ENCODE measurements around the gene CASZ1.

Gene CASZ1

DNA sequence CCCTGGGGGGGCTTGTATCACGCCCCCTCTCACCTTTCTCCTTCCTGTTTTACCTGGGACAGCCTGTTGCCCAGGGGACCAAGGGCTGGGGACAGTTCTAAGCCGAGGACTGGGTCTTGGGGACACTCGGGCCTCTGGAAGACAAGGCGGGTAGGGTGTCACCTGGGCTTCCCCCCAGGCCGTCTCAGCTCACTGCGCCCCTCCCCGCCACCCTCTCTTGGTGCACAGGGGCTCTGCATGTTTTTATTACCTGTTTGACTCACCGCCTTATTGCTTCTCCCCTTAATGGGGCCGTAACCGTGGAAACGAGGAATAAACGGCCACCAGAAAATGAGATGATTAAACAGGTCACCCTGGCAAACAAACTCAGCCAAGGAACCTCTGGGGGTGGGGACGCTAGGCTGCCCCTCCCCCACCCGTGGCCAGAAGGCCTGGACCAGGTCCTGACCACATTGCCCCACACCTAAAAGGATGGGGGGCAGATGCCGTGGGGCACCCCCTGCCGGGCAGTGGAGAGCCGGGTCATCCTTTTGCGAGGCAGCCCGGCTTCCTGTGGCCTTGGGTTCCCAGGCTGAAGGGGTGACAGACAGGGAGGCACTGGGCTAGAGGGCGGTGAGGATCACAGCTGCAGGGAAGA, 109.9 kb downstream of the CASZ1 start:
- DNase-seq, result no peak

DNA sequence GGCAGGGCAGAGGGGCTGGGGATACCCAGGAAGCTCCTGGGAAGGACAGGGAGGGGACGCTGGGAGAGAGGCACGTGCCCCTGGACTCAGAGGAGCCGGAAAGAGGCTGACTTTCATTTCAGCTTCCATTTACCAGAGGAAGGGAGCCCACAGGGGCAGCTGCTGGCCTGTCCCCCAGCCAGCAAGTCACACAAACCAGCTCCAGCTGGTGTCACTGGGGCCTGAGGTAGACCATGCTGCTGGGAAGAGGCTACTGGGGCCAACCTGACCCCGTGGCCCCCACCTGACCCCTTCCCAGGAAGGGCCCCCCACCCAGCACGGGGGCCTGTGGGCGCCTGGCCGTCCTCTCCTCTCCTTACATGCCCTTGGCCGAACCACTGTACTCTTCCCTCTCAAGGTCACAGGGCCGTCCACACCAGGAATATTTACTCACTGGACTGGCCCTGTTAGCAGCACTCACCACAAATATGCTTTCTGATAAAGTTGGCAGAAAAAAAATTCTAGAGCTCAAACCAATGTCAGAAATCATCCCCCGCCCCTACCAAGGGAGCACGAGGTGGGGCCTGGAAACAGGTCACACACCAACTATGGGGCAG, 110.5 kb downstream of the CASZ1 start:
- no peak for DNase-seq

DNA sequence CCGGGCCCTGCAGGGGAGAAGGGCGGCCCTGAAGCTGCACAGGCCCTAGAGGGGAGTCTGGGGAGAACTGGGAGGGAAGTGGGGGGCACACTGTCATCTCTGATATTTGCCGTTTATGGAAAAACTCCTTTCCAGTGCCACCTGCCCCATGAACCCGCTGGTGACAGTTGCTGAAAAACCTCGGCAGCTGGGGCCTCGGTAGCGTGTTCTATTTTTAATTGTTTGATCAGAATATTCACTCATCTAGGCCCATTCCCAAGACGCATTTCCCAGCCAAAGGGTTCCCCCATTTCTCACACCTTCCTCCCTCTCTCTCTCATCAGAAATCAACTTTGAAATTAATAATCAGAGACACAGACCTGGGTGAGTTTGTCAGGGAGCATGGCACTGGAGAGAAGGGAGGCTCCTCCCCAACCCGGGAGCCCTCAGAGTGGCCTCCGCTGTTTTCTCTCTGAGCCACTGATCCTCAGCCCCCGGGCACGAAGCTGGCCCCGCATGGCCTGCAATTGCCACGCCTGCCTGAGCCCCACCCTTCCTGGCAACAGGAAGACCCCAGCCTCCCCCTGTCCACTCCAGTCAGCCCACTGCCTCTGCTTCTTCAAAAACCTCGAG, 111.1 kb downstream of the CASZ1 start:
- DNase-seq, result no peak

DNA sequence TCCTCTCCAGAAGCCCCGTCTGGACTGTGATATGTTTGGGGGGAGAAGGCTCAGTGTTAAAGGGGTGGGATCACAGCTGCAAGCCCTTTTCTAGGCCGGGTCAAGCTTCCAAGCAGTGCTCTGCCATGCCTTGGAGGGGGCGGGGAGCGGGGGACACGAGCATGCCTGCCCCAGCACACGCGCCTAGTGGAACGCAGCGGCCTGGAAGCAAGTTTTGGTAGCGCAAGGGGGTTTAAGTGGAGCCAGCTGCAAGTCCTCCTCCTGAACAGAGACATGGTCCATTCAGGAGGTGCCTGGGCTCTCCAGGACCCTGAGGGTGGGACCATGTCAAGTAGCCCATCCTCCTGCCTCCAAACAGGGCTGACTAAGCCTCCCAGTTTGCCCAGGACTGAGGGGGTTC, 112.2 kb downstream of the CASZ1 start:
- no peak for DNase-seq

DNA sequence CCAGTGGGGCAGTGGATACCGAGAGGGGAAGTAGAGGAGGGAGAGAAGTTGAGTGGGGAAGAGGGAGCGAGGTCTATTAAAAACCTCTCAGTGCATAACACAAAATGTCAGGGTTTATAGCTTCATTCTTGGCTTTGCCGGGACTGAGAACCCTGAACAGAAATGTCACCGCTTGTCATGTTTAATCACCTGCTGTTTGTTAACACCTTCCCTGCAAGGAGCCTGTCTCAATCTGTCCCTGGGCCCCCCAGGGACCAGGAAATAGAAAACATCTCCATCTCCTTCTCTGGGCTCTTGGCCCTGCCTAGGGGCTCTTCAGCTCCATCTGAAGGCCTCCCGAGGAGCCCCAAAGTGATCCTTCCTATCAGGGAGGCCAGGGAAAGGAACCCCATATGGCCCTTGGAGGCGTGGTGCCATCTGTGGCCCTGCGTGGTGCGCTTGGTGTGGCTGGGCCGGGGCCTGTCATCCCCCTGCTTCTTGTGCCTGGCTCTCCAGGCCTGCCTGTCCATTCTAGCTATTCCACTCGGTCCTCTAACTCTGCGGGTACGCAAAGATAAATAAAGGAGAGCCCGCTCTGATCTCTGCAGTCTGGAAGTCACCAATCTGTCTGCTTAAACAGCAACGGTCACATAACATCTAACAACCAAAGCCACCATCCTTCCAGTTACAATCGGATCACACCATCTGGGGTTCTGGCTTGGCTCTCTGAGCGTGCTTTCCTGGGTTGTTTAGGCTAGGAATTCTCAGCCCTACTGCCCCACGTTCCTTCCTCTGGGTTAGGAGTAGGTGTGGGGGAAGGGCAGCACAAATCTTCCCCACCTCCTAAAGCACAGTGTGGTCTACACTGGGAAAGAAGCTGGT, 113.8 kb downstream of the CASZ1 start:
- DNase-seq, result no peak

DNA sequence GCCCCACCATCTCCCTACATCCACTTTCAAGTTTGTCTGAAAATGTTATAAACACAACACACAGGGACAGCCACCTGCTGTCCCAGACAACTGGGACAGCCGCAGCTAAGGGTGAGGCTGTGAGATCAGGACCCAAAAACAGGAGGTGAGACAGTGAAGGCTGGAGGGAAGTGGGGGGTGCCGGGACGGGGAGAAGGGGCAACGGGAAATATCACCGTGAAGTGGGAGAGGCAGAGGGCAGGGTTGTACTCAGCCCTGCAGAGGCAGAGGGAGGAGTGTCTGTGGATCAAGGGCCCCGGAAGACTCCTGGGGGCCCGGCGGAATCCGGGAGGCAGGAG, 114.4 kb downstream of the CASZ1 start:
- DNase-seq, result no peak

DNA sequence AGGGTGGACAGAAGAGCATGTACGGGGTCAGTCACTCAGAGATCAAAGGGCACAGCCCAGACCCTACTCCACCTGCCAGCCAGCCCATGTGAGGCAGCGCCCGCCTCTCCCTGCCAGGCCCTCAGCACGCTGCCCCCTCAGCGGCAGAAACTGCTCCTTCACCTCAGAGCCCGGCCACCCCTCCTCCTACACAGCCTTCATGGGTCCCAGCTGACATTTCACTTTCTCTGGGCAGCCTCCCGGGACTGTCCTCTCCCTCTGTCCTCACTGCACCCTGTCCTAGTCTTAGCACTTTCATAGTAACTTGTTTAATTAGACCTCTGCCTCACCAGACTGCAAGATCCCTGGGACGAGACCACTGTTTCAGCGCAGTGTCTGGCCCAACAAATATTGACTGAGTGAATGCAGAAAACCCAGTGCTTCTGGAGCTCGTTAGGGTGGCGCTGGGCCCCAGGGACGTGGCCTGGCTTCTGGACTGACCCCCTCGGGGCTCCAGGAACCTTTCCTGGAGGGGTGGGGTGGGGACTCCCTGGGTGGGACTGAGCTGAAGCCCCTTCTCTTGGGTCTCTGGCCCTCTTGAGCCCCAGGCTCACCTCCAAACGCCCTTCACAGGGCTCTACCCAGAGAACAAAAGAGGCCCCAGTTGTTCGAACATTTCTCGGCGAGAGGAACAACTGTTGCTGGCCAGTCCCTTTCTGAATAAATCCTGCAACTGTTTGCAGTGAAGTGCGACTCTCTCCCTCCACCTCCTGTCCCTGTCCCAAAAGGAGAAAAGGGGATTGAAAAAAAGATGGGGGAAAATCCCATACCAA, 114.9 kb downstream of the CASZ1 start:
- no peak for DNase-seq

DNA sequence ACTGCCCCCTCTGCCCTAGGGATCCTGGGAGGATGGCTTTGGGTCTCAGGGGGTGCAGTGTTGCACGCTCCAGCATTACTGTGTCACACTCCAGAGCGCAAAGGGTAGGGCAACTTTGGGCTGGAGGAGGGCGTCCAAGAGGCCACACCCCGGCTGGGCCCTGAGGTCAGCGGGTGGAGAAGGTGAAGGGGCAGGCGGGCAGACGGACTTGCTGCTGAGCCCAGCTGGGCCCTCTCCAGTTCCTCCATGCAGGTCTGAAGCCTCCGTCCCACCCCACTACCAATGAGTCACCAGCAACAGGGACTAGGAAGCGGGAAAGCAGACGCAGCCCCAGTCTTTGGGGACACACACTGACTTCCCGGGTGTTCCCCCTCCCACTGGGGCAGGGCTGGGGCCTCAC, 116.0 kb downstream of the CASZ1 start:
- no peak for DNase-seq

DNA sequence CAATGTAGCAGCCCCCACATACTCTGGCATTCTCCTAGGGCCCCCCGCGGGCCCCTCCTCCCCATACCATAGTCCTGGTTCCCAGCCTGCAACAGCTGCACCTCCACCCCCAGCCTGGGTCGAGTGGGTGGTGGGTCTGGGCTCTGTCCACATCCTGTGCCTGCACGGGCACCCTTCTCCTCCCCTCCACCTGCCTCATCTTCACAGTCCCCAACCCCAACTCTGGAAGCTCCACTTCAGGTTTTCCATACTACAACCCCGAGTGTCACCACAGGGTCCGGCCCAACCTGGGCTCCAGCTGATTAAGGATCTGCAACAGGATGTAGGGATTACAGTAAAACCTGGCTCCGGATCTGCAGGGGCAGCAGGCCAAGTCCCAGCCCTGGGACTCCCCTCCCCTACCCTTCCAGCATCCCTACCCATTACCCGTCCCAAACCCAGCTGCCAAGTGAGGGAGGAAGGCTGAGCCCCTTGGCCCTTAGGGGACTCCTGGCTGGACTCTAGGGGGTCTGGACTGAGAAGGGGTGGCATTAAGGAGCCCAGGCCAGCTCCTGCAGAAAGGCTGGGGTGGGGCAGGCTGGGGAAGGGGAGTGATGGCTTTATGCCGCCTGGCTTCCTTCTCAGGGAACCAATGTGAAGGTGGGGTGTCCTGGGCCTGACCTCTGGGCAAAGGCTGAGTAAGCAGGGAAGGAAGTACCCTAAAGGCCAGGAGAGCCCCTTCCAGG, 116.8 kb downstream of the CASZ1 start:
- DNase-seq, result peak in 3 of 51 donors; percentile 4 to 18 (median 12)

DNA sequence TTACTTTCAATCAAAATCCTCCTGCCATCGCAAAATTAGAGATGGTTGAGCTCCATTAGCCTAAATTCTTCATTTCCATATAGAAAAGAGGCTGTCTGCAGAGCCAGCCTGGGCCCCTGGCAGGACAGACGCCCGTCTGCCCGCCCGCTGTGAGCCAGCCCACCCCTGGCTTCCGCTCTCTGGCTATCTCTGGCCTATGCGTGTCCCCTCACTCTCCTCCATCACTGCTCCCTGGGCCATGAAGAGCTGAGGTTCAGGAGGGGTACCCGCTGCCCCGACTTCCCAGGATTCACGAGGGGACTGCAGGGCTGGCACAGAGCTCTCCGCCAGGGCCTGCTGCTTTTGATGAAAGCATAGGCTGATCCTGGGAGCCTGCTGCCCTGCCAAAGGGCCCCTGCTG, 117.6 kb downstream of the CASZ1 start:
- no peak for DNase-seq

DNA sequence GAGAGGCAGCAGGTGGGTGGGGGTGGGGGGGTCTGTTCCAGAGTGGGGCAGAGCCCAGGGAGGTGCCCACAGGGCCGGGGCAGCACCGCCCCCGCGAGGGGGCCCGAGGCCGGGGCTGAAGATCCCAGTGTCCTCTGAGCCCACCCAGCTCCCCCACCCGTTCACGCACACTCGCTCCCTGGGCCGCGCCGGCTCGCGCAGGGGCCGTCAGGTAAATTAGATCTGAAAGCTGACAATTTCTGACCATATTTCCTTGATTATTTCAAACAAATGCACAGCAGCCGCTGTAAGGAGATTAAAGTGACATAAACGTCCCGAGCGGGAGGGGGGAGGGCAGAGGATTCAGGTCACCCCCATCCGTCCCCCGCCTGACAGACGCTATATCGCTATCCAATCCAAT, 118.0 kb downstream of the CASZ1 start:
- no peak for DNase-seq

DNA sequence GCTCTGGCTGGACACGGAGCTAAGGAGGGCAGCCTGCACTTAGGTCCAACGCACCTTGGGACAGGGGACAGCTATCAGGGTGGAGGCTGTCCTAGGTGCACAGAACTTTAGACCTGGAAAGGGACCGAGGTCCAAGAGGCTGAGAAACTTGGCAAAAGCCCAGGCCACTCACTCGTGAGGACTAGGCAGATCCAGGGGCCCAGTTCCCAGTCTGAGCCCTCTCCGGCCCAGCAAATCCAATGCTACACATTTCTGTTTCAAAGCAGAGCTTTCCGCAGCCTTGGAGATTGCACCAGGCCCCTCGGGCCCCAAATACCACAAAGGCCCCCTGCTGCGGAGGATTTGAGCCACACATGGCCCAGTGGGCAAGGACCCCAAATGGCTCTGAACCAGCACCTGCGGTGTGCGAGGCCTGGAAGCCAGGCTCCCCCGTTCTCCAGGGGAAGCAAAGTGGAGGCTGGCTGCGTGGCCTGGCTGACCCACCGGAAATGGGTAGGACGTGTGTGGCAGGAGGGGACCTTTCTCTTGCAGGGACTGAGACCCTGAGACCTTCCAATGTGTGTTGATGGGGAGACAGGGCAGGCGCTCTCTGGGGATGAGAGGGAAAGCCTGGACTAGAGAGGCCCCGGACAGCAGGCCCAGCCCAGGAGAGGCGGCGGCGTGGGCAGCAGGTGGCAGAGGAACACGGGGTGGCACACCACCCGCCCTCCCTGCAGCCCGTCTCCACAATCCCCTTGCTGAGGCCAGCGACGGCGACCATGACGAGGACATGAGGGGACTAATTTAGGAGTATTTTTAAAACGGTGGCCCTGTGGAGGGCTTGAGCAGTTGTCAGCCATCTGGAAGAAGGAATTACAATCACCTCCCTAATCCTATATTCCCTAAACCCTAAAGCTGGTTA, 118.7 kb downstream of the CASZ1 start:
- peak in 2 of 51 donors; percentile 10 to 19 for DNase-seq

DNA sequence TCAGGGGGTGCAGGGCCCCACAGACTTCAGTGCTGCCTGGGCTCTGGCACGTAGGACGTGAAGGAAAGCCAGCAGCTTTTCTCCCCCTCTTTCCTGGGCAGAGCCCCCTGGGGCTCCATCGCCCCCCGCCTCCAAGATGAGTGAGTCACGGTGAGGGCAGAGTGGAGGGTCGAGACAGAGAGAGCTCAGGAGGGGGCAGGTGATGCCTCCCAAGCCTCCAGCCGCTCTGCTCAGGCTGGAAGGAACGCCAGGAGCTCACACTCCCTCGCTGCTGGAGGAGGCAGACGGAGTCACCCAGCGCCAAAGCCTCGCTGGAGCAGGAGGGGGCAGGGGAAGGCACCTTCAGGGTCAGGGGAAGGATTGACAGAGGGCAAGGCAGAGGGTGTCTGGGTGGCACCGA, 119.5 kb downstream of the CASZ1 start:
- no peak for DNase-seq

DNA sequence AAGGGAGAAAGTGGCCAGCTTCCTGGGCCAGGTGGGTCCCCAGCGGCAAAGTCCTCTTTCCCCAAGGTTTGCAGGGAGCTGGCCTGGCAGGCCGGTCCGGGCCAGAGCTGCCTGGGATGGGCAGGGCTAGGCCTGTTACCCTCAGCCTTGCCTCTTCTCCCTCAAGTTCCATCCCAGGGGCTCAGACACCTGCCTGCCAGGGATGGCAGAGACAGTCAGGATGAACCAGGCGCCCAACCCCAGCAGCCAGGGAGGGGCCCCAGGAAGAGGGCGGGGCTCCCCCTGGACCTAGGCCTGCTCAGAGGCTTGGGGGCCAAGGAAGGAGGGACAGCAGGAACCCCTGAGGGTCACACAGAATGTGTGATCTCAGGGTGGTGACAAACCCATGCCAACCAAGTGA, 120.6 kb downstream of the CASZ1 start:
- no peak for DNase-seq

DNA sequence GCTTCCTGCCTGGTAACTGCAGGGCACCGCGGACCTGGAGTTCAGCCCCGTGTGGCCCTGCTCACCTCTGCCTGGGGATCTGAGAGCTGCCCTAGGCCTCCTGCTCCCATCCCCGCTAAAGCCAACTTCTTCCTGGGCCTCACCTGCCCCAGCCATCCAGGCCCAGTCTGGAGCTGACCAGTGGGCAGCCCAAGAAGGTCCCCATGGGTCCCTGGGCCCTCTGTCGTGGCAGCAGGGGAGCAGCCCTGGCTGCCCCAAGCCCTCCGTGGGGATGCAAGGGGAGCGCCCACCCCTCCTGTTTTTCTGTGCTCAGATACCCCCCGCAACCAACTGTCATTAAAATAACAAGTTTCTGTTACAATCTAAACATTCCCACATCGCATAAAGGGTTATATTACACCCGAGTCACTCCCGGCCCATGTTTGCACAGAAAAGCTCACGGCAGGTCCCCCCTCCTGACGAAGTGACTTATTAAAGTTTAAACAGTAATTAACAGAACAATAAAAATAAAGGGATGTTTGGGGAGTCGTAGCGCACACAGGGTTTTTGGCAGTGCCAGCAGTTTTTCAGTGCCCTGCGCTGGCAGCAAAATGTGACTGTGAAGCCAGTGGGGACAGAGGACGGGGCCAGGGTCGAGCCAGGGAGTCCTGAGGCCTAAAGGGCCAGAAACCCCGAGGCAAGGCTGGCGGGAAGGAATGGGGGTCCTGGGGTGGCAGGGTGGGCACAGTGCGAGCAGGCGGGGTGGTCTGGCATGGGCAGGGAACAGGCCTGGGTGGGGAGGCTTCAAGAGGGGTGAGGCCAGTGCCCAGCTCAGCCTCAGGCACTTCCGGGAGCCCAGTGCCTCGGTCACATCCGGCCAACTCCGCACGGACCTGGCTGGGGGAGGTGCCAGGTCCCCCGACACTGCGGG, 121.5 kb downstream of the CASZ1 start:
- DNase-seq, result peak in 3 of 51 donors; percentile 12 to 22 (median 15)

DNA sequence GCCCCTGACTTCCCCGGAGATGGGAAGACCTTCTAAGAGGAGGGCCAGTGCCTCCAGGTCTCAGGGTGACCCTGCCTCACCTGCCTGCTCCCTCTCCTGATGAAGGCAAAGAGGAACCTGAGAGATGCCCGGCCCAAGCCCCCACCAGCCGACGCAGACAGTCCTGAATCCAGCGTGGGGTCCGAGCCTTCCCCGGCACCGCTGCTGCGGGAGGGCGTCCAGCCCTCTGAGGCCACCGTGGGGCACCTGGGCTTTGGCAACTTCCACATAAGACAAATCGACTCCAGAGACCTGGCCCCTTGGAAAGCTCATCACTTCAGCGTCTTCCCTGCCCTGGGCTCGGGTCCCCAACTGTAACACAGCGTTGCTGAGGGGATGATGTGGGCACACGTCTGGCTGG, 122.2 kb downstream of the CASZ1 start:
- no peak for DNase-seq

DNA sequence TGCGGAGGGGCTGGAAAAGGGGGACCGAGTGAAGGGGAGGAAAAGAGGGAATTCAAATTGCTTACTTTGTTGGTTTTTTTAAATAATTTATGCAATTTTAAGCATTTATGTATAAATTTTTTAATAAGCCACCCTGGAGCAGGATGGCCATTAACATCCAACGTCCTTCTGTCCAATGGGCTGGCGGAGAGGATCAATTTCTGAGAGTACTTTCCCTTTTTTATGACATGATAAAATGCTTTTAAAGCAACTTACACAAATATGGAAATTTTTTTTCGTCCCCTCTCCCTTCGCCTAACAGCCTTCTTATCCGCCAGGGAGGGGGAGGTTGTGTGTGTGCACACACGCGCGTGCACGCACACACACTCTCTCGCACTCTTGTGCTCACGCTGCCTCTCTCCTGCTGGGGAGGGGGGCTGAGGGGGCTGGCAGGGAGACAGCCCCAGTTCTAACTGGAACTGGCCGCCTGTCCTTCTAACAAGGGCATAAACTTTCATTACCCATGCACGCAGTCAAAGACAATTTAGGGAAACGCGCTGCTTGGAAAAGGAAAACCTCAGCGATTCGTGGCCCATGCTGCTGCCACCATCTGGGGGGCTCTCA, 123.2 kb downstream of the CASZ1 start:
- DNase-seq, result no peak
